Esophagus muscularis mucosa (tissue), 4 donors: ENCODE data around the gene WNT11.

Source experiments
- CTCF ChIP-seq, 3 experiments: fragments of 200-600 bp in 2 of 3; fragments of 450-650 bp in 1 of 3; sonication (generic) in 2 of 3; IDR thresholded peaks; one replicate each; pipeline ENCODE4 v1.5.1; 2017 to 2019; ENCODE audit warnings: antibody characterized with exemption in 3 of 3, mild to moderate bottlenecking in 2 of 3, moderate library complexity in 1 of 3
- EP300 ChIP-seq: sonication (generic); formaldehyde crosslinking; IDR thresholded peaks from one replicate; pipeline ENCODE4 v1.6.1; 2017; ENCODE audit warnings: antibody characterized with exemption
- POLR2A ChIP-seq: fragments of 450-650 bp; IDR thresholded peaks from one replicate; pipeline ENCODE4 v1.6.1; 2017; ENCODE audit warnings: antibody characterized with exemption, moderate library complexity, mild to moderate bottlenecking, low read depth

GRCh38 chr11:76140912-76141574 lies 65.3 kb downstream of the WNT11 start:
- TF ChIP-seq POLR2A (no peak), CTCF (IDR thresholded peaks at IDR 0.05) (no peak), EP300 (no peak)
